ENCODE data around the gene ZNF2.

ZNF2 gene

GRCh38 chr2:95206096-95206495 is 40.5 kb downstream of the ZNF2 start:
- DNase-seq (ENCODE audit: low spot score), result no peak

DNA sequence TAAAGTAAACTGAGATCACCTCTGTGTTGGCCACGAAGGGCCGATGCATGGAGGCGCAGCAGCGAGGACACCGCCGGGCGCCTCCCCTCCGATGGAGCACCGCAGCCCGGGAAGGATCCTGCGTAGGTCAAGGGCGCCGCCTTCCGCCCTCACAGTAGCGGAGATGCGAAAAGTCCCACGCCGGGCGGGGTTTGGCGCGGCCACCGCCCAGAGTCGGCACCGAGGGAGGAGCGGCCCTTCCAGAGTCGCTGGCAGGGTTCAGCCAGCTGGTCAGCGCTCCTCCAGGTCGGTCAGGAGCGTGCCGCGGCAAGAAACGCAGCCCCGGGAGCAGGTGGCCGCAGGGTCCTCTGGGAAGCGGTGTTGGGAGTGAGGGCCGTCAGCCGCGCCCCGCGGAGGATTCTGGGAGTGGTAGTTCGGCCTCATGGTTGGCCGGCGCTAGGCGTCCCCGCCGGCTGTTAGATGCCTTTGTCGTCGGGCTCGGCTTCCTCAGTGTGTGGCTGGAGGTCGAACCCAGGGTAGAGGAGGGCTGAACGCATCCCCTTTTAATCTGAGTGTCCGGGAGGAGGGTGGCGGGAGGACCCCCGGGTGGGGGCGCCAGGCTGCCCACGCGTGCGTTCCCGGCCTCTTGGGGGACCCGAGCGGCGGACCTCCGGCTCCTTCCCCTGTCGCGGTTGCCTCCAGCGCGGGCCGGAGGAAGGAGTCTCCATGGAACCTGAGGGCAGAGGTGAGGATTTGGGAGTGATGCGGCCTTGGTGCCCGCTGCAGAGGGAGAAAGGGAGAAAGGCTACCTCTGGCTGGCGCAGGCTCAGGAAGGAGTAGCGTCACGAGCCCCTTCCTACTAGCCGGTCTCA is 41.7 kb downstream of the ZNF2 start, which contains the start of gene ZNF892:
TSS of gene ZNF892 (plus strand) at position 411 of the 851 bp plus-strand sequence. CDS start at position 706, 295 bp downstream.
- peak; percentile 77 for DNase-seq (ENCODE audit: low spot score)

- DNase-seq (ENCODE audit: low spot score), result no peak
These were observed 42.5 kb downstream of the ZNF2 start for GRCh38 chr2:95208106-95208505.

DNA sequence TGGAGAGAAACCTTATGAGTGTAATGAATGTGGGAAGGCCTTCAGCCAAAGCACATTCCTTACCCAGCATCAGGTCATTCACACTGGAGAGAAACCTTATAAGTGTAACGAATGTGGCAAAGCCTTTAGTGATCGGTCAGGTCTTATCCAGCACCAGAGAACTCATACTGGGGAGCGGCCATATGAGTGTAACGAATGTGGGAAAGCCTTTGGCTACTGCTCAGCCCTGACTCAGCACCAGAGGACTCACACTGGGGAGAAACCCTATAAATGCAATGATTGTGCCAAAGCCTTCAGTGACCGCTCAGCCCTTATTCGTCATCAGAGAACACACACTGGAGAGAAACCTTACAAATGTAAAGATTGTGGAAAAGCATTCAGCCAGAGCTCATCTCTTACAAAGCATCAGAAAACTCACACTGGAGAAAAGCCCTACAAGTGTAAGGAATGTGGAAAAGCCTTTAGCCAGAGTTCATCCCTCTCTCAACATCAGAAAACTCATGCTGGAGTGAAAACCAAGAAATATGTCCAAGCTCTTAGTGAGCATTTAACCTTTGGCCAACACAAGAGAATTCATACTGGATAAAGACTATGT is 49.5 kb downstream of the ZNF2 start:
- no peak for DNase-seq (ENCODE audit: low spot score)

GRCh38 chr2:95220449-95220848 is 54.8 kb downstream of the ZNF2 start:
- DNase-seq (ENCODE audit: low spot score), result no peak

DNA sequence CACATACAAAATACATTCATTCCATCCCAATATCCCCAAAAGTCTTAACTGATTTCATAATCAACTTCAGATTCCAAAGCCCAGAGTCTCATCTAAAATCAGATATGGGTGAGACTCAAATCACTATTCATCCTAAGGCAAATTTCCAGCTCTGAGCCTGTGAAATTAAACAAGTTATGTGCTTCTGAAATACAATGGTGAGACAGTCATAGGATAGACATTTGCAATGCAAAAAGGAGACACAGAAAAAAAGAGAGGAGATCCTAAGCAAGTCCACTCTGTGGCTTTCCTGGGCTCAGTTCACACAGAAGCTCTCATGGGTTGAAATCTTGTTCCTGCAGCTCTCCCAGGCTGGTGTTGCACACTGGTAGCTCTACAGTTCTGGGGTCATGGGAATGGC is 60.0 kb downstream of the ZNF2 start:
- DNase-seq (ENCODE audit: low spot score), result no peak

DNA sequence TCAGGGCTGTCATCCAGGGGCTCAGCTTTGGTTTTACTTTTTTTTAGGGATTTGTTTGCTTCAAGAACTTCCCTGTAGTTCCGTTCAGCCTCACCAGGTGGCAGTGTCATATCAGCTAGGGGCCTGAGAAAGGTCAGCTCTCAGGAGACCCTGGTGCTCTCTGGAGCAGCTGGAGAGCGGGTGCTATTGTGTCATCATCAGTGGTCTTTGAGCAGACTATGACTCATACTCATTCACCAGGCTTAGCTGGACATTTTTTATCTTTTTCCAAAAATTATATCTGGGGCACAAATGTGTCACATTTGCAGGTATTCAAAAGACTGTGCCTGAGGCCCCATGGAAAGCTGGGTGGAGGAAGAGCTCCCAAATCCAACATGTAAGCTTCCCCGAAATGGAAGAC is 66.1 kb downstream of the ZNF2 start:
- DNase-seq (ENCODE audit: low spot score), result peak; percentile 57

- DNase-seq (ENCODE audit: low spot score), result no peak
These were observed 66.6 kb downstream of the ZNF2 start for GRCh38 chr2:95232232-95232631.

Data from kidney capillary endothelial cell (primary cell).